GM11168 (cell line): Measurements from ENCODE around the gene RBM42.

Experiments used
- in situ Hi-C: fragments of 300-500 bp; cut with MboI; formaldehyde crosslinking; loops from one replicate; pipeline ENCODE4 v1.12.0; 2022; ENCODE audit warnings: low sequenced_read_pairs; ENCODE audit not compliant: unreplicated experiment

RBM42 gene

DNA sequence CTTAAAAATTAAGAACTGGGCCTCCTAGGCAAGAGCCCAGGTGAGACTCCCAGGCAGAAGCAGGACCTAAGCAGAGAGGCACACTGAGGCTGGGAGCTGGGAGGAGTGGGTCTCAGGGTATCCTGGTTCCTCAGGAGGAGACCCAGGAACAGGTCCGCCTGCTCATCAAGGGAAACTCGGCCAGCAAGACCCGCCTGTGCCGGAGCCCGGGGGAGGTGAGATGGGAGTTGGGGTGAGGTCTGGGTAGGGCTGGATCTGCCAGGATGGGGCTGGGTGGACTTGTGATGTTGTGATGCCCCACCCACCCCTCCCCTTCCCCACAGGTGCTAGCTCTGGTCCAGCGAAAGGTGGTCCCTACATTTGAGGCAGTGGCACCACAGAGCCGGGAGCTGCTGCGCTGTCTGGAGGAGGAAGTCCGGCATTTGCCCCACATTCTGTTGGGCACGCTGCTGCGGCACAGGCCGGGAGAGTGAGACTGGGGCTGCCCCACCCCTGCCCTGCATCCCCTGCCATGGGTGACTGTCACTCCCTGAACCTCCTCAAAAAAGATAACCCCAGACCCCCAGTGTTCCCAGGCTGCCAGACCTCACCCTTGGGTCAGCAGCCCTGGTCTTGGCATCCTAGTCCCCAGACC lies 9.4 kb upstream of the RBM42 start:
- in situ Hi-C loops: no loop called here

DNA sequence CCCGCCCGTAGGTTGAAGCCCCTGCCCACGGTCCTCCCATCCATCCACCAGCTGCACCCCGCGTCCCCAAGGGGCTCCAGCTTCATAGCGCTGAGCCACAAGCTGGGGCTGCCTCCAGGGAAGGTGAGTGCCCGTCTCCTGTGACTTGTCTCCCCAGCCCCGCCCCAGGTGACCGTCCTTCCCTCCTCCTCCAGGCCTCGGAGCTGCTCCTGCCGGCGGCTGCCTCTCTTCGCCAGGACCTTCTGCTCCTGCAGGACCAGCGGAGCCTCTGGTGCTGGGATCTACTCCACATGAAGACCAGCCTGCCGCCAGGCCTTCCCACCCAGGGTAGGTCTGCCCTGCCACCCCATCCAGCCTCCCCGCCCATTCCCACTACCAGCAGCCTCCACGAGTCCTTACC lies 8.8 kb upstream of the RBM42 start:
- in situ Hi-C loops: no loop called here

DNA sequence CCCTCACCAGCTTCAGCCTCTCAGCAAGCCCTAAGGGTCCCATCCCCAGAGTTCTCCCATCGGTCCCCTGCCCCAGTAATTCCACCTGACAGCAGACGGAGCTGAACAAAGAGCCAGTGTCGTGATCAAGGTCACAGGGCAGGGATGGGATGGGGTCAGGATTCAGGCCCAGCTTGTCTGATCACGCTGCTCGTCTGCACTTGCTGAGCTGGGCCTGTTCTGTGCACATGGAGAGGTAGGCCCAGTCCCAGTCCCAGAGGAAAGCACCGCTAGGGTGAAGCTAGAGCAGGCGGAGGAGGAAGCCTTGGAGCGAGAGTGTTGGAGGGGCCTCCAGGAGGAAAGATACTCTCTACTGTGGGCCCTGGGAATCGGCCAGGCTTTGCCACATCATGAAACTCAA lies 7.1 kb upstream of the RBM42 start:
- in situ Hi-C loops: no loop called here

DNA sequence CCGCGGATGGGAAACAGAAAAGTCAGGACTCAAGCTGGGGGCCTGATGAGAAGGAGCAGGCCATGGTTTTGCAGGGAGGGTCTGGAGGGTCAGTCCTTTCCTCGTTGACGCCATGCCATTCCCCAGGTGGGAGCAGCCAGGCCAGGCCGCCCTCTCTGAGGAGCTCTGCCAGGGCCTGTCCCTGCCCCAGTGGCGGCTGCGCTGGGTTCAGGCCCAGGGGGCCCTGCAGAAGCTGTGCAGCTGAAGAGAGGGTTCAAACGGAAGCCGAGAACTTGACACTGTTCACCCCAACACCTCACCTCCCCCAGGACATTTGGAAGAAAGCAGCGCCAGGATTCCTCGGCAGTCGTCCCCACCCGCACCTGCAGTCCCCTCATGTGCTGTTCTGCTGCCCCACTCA lies 6.1 kb upstream of the RBM42 start:
- in situ Hi-C loops: no loop called here

DNA sequence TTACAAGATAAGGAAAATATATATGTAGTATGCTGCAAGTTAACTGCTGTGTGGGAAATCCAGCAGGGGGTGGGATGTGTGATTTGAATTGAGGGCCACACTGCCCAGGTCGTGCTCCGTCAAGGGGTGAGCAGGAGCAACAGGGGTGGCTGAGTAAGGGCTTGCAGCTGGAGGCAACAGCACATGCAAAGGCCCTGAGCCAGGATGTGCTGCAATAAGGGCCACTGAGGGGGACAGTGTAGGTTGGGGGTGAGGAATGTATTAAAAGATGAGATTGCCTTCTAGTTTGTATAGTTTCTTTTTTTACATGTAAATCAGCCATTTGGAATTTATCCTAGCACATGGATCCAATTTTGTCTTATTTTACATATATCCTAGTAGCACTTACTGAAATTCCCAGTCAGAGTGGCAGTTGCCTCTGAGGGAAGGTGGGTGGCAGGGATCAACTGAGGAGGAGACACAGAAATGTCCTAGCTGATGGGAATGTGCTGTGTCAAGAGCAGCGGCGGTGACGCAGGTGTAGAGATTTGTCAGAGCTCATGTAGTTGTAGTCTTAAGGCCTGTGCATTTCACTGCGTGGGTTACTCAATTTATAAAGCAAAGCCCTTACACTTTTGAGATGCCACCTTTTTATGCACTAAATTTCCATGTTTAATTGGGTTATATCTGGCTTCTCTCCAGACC lies 5.4 kb upstream of the RBM42 start:
- in situ Hi-C loops: no loop called here

DNA sequence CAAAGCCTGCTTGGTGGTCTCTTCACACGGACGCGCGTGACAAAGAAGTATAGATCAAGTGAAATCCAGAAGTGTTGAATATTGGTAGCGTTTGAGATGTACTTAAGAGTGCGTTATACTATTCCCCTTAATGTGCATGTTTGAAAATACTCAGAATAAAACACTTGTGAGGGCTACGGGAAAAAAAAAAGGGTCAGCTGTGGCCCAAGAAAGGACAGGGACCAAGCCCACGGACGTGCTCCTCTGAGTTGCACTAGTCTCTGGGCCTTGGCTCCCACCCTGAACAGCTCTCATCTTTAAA lies 622 bp upstream of the RBM42 start:
- in situ Hi-C loops: no loop called here

DNA sequence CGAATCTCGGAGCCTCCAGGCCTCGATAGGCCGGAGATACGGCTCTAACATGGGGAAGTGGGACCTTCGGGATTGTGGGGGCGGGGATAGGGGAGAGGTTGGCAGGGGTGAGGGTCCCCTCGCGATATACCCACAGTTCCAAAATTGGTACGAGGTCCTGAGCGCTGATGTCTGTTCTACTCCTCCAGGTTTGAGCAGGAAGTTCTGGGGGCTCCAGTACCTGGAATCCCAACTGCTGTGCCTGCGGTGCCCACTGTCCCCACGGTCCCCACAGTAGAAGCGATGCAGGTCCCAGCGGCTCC lies 447 bp downstream of the RBM42 start:
- in situ Hi-C loops: no loop called here

DNA sequence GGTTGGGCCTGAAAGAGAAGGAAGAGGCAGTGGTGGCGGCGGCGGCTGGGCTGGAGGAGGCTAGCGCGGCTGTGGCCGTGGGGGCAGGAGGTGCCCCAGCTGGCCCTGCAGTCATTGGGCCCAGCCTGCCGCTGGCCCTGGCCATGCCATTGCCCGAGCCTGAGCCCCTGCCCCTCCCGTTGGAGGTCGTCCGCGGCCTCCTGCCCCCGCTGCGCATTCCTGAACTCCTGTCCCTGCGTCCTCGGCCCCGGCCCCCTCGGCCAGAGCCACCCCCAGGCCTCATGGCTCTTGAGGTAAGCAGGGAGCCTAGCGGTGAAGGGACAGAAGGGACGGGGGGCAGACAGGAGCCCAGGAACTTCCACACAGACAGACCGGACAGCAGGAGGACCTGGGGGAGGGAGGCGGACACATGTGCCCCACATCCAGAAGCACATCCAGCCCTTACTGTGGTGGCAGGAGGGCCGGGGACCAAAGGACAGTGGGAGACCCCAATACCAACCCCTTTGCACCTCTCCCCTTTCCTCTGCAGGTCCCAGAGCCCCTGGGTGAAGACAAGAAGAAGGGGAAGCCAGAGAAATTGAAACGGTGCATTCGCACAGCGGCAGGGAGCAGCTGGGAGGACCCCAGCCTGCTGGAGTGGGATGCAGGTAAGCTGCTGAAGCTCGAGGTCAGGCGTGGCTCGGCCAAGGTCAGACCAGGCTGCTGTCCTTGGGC lies 5.0 kb downstream of the RBM42 start:
- in situ Hi-C loops: no loop called here

DNA sequence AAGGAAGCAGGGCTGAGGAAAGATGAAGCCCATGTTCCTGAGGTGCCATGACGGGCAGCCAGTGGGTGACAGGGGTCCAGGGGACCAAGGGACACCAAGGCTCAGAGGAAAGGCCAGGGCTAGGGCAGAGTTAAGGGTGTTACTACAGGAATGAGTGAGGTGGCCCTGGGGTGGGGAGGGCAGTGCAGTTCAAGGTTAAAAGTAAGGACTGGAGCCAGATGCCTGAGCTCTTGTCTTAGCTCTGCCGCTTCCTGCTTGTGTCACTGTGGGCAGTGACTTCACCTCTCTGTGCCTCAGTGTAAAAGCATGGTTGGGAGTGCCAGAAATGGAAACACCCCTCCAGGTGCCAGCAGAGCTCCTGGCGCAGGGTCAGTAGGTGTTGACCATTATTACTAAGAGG lies 7.8 kb downstream of the RBM42 start:
- in situ Hi-C loops: no loop called here

DNA sequence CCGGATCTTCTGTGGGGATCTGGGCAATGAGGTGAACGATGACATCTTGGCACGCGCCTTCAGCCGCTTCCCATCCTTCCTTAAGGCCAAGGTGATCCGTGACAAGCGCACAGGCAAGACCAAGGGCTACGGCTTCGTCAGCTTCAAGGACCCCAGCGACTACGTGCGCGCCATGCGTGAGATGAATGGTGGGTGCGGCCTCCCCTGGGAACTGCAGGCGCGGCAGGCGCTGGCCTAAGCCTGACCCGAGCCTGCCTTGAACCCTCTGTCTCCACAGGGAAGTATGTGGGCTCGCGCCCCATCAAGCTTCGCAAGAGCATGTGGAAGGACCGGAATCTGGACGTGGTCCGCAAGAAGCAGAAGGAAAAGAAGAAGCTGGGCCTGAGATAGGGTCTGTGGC lies 8.3 kb downstream of the RBM42 start:
- in situ Hi-C loops: no loop called here

DNA sequence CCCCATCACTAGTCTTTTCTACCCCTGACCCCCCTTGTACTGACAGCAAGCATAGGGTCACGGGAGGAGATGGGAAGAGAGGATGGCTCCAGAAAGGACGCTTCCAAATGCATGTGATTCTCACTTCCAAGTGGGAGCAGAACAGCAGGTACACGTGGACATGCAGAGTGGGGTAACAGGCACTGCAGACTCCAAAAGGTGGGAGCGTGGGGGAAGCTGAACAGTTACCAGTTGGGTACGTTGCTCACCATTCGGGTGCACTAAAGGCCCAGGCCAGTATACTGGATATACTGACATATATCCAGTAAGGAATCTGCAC lies 10.4 kb downstream of the RBM42 start:
- in situ Hi-C loops: no loop called here

DNA sequence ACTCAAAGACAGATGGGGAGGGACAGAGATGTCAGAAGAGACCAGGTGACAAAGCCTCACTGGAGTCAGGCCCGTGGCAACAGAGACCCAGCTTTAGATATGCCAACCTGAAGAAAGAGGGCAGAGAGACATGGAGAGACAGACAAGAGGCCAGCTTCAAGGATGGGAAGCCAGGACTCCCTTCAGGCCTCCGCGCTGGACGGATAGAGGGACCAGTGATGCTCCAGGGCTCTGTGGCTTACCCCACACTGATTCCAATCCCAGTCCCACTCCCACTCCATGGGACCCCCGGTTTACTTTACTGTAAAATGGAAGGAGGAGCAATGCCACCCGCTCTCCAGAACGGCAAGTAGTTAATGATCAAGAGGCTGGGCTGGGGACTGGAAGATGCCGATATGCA lies 11.0 kb downstream of the RBM42 start:
- in situ Hi-C loops: no loop called here

DNA sequence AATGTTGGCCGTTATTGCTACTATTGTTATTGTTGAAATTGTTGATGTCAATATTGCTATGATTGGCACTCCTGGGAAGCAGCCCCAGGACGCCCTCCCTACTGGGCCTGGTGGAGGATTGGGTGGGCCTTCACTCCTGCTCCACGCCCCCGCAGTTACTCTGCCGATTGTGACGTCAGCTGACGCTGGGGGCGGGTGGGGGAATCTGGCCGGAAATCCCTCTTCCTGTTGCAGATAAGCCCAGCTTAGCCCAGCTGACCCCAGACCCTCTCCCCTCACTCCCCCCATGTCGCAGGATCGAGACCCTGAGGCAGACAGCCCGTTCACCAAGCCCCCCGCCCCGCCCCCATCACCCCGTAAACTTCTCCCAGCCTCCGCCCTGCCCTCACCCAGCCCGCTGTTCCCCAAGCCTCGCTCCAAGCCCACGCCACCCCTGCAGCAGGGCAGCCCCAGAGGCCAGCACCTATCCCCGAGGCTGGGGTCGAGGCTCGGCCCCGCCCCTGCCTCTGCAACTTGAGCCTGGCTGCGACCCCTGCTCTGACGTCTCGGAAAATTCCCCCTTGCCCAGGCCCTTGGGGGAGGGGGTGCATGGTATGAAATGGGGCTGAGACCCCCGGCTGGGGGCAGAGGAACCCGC lies 12.8 kb downstream of the RBM42 start, which contains the start of gene ETV2:
ETV2 (plus strand) TSS at position 231 of the 637 bp plus-strand sequence. CDS start 716 bp downstream, outside the sequence.
- in situ Hi-C loops: no loop called here

DNA sequence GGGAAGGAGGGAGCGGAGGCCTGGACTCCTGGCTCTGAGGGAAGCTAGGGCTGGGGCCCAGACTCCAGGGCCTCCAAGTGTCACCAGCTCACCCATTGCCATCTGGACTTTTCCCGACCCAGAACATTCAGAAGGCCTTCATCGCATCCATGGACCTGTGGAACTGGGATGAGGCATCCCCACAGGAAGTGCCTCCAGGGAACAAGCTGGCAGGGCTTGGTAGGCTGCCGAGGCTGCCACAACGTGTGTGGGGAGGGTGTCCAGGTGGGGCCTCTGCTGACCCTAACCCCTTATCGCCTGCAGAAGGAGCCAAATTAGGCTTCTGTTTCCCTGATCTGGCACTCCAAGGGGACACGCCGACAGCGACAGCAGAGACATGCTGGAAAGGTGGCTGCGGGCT lies 13.5 kb downstream of the RBM42 start:
- in situ Hi-C loops: no loop called here

DNA sequence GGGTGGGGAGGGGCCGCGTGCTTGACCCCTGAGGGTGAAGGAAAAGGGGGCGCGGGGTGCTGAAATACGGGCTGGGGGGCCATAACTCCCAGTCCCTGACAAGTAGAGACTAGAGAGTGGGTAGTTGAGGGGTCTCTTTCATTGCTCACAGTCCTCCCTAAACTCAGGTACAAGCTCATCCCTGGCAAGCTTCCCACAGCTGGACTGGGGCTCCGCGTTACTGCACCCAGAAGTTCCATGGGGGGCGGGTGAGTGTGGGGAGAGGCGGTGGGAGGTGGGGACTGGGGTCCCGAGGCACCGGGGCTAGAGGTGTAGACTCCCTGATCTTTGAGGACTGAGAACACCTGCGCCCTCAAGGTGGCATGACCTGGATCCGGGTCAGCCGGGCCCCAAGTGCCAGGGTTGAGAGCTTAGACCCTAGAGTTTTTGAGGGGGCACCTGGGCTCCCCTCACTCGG lies 14.0 kb downstream of the RBM42 start:
- in situ Hi-C loops: no loop called here

DNA sequence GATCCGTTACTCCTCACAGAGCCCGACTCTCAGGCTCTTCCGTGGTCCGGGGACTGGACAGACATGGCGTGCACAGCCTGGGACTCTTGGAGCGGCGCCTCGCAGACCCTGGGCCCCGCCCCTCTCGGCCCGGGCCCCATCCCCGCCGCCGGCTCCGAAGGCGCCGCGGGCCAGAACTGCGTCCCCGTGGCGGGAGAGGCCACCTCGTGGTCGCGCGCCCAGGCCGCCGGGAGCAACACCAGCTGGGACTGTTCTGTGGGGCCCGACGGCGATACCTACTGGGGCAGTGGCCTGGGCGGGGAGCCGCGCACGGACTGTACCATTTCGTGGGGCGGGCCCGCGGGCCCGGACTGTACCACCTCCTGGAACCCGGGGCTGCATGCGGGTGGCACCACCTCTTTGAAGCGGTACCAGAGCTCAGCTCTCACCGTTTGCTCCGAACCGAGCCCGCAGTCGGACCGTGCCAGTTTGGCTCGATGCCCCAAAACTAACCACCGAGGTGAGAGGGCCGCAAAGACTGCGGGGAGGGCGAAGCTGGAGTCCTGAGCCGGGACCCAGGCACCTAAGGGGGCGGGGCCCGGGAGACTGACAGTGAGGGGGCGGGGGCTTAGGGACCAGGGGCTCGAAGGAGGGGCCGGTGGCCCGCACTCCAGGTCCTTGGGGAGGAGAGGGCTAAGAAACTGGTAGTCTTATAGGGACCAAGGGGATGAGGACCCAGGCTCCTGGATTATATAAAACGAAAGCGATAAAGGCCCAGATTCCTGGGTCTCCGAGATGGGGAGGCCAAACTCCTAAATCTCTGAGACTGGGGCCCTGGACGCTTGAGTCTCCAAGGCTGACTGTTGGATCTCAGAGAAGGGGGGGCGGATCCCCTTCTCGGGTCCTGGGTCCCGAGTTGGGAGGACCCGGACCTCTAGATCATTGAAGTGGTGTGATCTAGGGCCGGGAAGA lies 14.7 kb downstream of the RBM42 start:
- in situ Hi-C loops: no loop called here

DNA sequence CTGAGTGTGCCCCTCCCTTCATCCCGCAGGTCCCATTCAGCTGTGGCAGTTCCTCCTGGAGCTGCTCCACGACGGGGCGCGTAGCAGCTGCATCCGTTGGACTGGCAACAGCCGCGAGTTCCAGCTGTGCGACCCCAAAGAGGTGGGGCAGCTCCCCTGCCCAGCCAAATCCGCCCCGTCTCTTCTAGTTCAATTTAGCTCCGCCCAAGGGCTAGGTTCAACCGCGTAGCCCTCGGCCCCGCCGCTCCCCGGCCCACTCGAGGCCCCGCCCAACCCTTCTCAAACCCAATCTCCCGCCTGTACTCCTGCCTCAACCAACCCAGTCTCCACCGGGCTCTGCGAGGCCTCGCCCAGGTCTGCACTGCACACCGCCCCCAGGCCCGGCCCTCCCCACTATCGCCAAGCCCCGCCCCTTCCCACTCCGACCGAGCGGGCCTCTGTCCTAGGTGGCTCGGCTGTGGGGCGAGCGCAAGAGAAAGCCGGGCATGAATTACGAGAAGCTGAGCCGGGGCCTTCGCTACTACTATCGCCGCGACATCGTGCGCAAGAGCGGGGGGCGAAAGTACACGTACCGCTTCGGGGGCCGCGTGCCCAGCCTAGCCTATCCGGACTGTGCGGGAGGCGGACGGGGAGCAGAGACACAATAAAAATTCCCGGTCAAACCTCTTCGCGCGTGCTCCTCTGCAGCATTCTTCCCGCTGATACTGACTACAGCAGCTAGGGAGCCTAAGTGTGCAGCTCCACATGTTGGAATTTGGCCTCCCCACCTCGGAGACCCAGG lies 15.6 kb downstream of the RBM42 start:
- in situ Hi-C loops: no loop called here

DNA sequence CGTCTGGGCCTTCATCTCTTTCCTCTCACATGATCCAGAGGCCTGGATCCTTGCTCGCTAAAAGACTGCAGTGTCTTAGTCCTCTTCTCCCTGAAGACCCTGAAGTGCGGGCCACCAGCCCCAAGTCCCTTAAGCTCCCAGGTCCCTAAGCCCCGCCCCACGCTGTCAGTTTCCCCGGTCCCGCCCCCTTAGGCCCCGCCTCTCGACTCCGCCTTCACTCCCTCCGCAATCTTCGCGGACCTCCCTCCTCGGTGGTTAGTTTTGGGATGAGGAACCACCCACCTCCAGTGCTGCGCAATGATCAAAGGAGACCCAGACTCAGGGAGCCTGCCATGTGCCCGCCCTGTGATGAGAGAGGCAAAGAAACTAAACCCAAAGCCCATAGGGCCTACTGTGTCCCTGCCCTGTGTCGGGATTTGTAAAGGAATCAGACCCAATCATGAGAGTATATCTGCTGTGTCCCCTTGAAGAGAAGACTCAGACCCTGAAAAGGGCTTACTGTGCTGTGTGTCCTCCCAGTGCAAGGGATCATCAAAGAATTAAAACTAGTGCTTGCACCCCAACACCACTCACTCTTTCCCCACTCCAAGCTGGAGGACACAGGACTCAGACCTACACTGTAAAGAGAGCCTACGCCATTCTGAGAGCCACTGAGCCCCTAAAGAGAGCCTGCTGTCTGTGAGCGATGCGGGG lies 16.3 kb downstream of the RBM42 start:
- in situ Hi-C loops: no loop called here
